Prostate gland (tissue), 2 donors: ENCODE results near the gene SMIM38. TPM values are rescaled to one million over a fixed set of nuclear protein-coding genes. Genes with fewer than 3 reads are reported as not detected.

Experiments
- DNase-seq: peaks from one replicate; pipeline ENCODE4 v3.0.0-alpha.2; 2019; ENCODE audit warnings: low spot score
- H3K27ac ChIP-seq, 2 donors: fragments of 200-600 bp; sonication (generic); 2 replicates each; pipeline ENCODE4 v1.5.1; 2017 to 2019
- H3K27me3 ChIP-seq: fragments of 200-600 bp; sonication (generic); replicated peaks from 2 replicates; pipeline ENCODE4 v1.5.1; 2019; ENCODE audit not compliant: insufficient read depth
- H3K36me3 ChIP-seq, 2 donors: fragments of 200-600 bp; sonication (generic); 1 replicate in 1 of 2; 2 replicates in 1 of 2; pipeline versions ENCODE4 v1.5.1 to v1.8.1; 2017 to 2019
- H3K4me1 ChIP-seq: fragments of 200-600 bp; sonication (generic); replicated peaks from 2 replicates; pipeline ENCODE4 v1.5.1; 2019
- H3K4me3 ChIP-seq, 2 donors: fragments of 200-600 bp; sonication (generic); 2 replicates each; pipeline ENCODE4 v1.5.1; 2017 to 2019
- H3K9me3 ChIP-seq: fragments of 200-600 bp; sonication (generic); 2 replicates; pipeline ENCODE4 v1.5.1; 2017
- POLR2A ChIP-seq: fragments of 450-650 bp; IDR thresholded peaks from one replicate; pipeline ENCODE4 v1.6.1; 2016; ENCODE audit warnings: antibody characterized with exemption, mild to moderate bottlenecking
- POLR2AphosphoS5 ChIP-seq: sonication (generic); formaldehyde crosslinking; IDR thresholded peaks from one replicate; pipeline ENCODE4 v1.6.1; 2017; ENCODE audit warnings: antibody characterized with exemption
- WGBS: methylation state at CpG from one replicate; pipeline ENCODE4 v1.1.5; 2018; 5-methylcytosine and 5-hydroxymethylcytosine counted together
- intact Hi-C: fragments of 100-400 bp; cut with DNase I; formaldehyde crosslinking; loops from one replicate; pipeline ENCODE4 v1.14.2; 2022
- total RNA-seq, 2 donors: library from RNA; depleted of rRNA; stranded (reverse); fragments of >200 nt; gene quantifications; one replicate each; pipeline ENCODE4 v1.1.0, GENCODE V29; 2016
- TF ChIP-seq, protein P1 (sequence below), 4 experiments: fragments of 200-600 bp in 2 of 4; fragments of 450-650 bp in 2 of 4; sonication (generic) in 2 of 4; IDR thresholded peaks; 1 replicate in 3 of 4; 2 replicates in 1 of 4; pipeline ENCODE4 v1.5.1; 2016 to 2019; ENCODE audit warnings: antibody characterized with exemption in 4 of 4, mild to moderate bottlenecking in 2 of 4, moderate library complexity in 2 of 4

The SMIM38 gene
- total RNA-seq, 2 donors from 2014 or later, result 2.8 to 3.9 TPM

DNA sequence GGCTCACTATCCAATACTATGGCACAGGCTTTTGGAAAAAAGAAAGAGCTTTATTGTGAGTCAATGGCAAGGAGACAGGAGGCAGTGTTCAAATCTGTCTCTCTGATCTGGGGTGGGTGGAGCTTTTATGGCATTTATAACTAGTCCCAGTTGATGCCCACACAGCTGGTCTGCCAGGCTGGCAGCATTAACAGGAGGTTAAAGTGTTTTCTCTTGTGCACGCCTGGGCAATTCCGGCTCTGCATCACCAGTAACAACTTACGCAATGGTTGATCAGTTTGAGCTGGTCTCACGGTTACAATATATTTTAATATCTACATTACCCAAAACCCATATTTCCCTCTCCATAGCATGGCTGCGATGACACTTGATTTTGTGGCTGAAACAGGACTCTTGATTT lies 15.1 kb upstream of the SMIM38 start:
- no peaks in the 10 kb centered on the region for H3K4me1 ChIP-seq
- H3K27ac ChIP-seq, result no peak overlapping the region
- 49% methylated on average over 5 of the region's 5 CpGs for WGBS
- TF ChIP-seq POLR2AphosphoS5 (peak; percentile 55), POLR2A (no peak)
- TF ChIP-seq, protein P1, sequence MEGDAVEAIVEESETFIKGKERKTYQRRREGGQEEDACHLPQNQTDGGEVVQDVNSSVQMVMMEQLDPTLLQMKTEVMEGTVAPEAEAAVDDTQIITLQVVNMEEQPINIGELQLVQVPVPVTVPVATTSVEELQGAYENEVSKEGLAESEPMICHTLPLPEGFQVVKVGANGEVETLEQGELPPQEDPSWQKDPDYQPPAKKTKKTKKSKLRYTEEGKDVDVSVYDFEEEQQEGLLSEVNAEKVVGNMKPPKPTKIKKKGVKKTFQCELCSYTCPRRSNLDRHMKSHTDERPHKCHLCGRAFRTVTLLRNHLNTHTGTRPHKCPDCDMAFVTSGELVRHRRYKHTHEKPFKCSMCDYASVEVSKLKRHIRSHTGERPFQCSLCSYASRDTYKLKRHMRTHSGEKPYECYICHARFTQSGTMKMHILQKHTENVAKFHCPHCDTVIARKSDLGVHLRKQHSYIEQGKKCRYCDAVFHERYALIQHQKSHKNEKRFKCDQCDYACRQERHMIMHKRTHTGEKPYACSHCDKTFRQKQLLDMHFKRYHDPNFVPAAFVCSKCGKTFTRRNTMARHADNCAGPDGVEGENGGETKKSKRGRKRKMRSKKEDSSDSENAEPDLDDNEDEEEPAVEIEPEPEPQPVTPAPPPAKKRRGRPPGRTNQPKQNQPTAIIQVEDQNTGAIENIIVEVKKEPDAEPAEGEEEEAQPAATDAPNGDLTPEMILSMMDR (IDR thresholded peaks at IDR 0.05), result peak in 1 of 4 experiments; percentile 10
- intact Hi-C loops, result no loop called here
- H3K36me3 ChIP-seq, result no peaks in the 10 kb centered on the region
- H3K4me3 ChIP-seq, result no peak overlapping the region
- no peaks in the 10 kb centered on the region for H3K9me3 ChIP-seq
- peak; percentile 63 for DNase-seq
- H3K27me3 ChIP-seq, result no peaks in the 10 kb centered on the region

DNA sequence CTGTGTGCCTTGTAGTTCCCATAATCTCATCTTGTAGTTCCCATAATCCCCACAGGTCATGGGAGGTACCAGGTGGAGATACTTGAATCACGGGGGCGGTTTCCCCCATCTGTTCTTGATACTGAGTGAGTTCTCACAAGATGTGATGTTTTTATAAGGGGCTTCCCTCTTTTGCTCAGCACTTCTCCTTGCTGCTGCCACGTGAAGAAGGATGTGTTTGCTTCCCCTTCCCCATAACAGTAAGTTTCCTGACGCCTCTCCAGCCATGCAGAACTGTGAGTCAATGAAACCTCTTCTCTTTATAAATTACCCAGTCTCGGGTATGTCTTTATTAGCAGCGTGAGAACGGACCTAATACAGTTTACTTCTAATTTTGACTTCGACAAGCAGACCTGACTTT lies 14.0 kb upstream of the SMIM38 start:
- no peaks in the 10 kb centered on the region for H3K27me3 ChIP-seq
- no peaks in the 10 kb centered on the region for H3K4me1 ChIP-seq
- no peaks in the 10 kb centered on the region for H3K36me3 ChIP-seq
- WGBS, result 75% methylated on average over 8 of the region's 8 CpGs
- TF ChIP-seq, protein P1 (IDR thresholded peaks at IDR 0.05), result no peak
- TF ChIP-seq POLR2AphosphoS5 (no peak), POLR2A (no peak)
- no peak overlapping the region for H3K27ac ChIP-seq
- no peaks in the 10 kb centered on the region for H3K9me3 ChIP-seq
- intact Hi-C loops, result no loop called here
- no peak for DNase-seq
- no peak overlapping the region for H3K4me3 ChIP-seq

DNA sequence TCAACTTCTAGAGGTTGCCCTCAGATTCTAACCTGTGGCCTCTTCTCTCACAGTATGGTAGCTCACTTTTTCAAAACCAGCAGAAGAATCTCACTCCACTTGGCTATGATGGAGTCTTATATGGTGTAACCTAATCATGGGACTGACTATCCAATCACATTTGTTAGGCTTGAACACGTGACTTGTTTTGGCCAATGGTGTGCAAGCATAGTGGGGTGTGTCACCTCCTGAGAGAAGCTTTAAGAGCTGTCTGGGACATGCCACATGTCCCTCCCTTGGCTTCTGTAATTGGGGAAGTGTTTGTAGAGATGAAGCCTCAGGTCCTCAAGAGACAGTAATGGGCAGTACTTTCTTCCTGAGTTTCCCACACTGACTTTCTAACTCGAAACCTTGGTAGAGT lies 12.8 kb upstream of the SMIM38 start:
- 92% methylated on average over 2 of the region's 2 CpGs for WGBS
- TF ChIP-seq POLR2AphosphoS5, result no peak
- TF ChIP-seq, protein P1 (IDR thresholded peaks at IDR 0.05), result no peak
- H3K4me1 ChIP-seq, result no peaks in the 10 kb centered on the region
- no peaks in the 10 kb centered on the region for H3K36me3 ChIP-seq
- no peaks in the 10 kb centered on the region for H3K9me3 ChIP-seq
- intact Hi-C loops, result no loop called here
- no peak overlapping the region for H3K27ac ChIP-seq
- no peaks in the 10 kb centered on the region for H3K27me3 ChIP-seq
- no peak for DNase-seq
- H3K4me3 ChIP-seq, result no peak overlapping the region

DNA sequence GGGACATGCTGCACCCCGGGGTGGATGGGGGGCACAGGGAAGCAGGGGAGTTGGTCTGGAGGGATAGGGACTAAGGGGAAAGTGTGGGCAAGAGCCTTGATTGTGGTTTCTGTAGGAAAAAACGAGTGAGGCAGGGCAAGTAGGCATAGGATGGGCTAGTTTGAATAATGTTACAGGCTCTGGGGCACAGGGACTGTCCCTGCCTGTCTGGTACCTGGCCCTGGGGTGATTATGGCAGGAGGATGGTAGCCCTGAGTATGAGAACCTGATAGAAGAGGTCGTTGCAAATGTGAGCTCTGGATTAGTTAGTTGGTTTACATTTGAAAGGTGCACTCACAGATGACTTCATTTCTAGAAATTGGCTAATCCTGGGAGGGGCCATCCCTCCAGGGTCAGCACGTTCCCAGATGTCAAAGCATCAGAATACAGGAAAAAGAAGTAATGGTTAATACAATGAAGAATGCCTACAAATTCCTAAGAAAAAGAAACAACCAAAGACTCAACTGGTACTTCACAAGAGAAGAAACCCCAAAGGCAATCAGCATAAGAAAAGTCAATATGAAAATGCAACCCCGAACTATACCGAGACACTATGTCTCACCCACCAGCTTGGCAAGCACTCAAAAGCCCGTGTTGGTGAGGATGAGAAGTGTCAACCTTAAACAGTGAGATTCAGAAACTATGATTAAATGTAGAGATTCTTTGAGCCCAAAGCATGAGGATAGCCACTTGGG lies 11.3 kb upstream of the SMIM38 start:
- TF ChIP-seq POLR2AphosphoS5 (no peak), POLR2A (no peak)
- TF ChIP-seq, protein P1 (IDR thresholded peaks at IDR 0.05), result no peak
- Histone ChIP-seq H3K4me3 (no peak overlapping the region), H3K27me3 (no peaks in the 10 kb centered on the region), H3K27ac (no peak overlapping the region), H3K4me1 (no peaks in the 10 kb centered on the region), H3K9me3 (no peaks in the 10 kb centered on the region), H3K36me3 (no peaks in the 10 kb centered on the region)
- 66% methylated on average over 7 of the region's 7 CpGs for WGBS
- DNase-seq, result no peak
- intact Hi-C loops, result no loop called here

DNA sequence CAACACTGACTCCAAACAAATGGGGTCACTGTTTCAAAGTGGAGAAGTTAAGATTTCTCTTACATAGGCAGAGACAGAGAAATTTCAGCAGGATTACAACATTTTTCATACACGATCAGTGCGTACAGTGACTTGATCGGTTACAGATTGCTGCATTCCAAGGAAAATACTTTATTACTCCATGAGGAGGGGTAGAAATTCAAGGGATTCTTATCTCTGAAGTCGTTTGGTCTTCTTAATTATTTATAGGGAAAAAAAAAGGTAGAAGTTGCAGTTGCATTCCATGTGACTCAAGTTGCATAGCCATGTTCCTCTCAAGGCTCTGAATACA lies 10.7 kb upstream of the SMIM38 start:
- no peak for DNase-seq
- Histone ChIP-seq H3K4me3 (no peak overlapping the region), H3K27me3 (no peaks in the 10 kb centered on the region), H3K4me1 (no peaks in the 10 kb centered on the region), H3K9me3 (no peaks in the 10 kb centered on the region), H3K36me3 (no peaks in the 10 kb centered on the region), H3K27ac (no peak overlapping the region)
- 62% methylated on average over 4 of the region's 4 CpGs for WGBS
- intact Hi-C loops, result no loop called here
- no peak for TF ChIP-seq POLR2A
- no peak for TF ChIP-seq POLR2AphosphoS5
- TF ChIP-seq, protein P1 (IDR thresholded peaks at IDR 0.05), result no peak
